Liver (tissue), 9 donors: ENCODE results near the gene ADORA2B. TPM values are rescaled to one million over a fixed set of nuclear protein-coding genes. Genes with fewer than 3 reads are reported as not detected.

ENCODE experiments used
- DNase-seq: peaks from one replicate; pipeline ENCODE4 v3.0.0-alpha.2; 2017; ENCODE audit warnings: low spot score
- H3K27ac ChIP-seq, 2 donors: one replicate each; pipeline ENCODE4 v1.7.0; 2013; ENCODE audit warnings: inconsistent platforms in 2 of 2, low read length in 2 of 2, control low read depth in 1 of 2, low read depth in 1 of 2, mild to moderate bottlenecking in 1 of 2
- H3K27me3 ChIP-seq, 4 donors: one replicate each; pipeline versions ENCODE4 v1.6.1 to v1.7.0; 2013; ENCODE audit warnings: low read length in 3 of 4, inconsistent platforms in 1 of 4, mild to moderate bottlenecking in 1 of 4, moderate library complexity in 1 of 4; ENCODE audit not compliant: control insufficient read depth in 4 of 4, insufficient read depth in 4 of 4
- H3K36me3 ChIP-seq, 4 donors: one replicate each; pipeline versions ENCODE4 v1.6.1 to v1.7.0; 2013; ENCODE audit warnings: low read length in 3 of 4, mild to moderate bottlenecking in 3 of 4, low read depth in 1 of 4, moderate library complexity in 1 of 4; ENCODE audit not compliant: control insufficient read depth in 4 of 4, insufficient read depth in 3 of 4
- H3K4me1 ChIP-seq, 4 donors: one replicate each; pipeline versions ENCODE4 v1.6.1 to v1.7.0; 2013; ENCODE audit warnings: low read length in 3 of 4, mild to moderate bottlenecking in 3 of 4, moderate library complexity in 1 of 4; ENCODE audit not compliant: control insufficient read depth in 4 of 4, insufficient read depth in 4 of 4
- H3K4me3 ChIP-seq, 3 donors: one replicate each; pipeline versions ENCODE4 v1.6.1 to v1.7.0; 2013; ENCODE audit warnings: low read length in 3 of 3, control low read depth in 1 of 3, low read depth in 1 of 3, mild to moderate bottlenecking in 1 of 3
- H3K9ac ChIP-seq, 2 donors: one replicate each; pipeline ENCODE4 v1.7.0; 2013; ENCODE audit warnings: low read length in 2 of 2, mild to moderate bottlenecking in 2 of 2, moderate library complexity in 2 of 2, control low read depth in 1 of 2, low read depth in 1 of 2
- H3K9me3 ChIP-seq, 4 donors: one replicate each; pipeline versions ENCODE4 v1.6.1 to v1.7.0; 2013; ENCODE audit warnings: low read length in 3 of 4; ENCODE audit not compliant: control insufficient read depth in 4 of 4
- EGR1 ChIP-seq, 2 donors: IDR thresholded peaks; 2 replicates each; pipeline ENCODE4 v1.6.1; 2016 to 2018; ENCODE audit warnings: antibody characterized with exemption in 2 of 2, low read depth in 2 of 2
- FOXA2 ChIP-seq: IDR thresholded peaks from 2 replicates; pipeline ENCODE4 v1.6.1; 2016; ENCODE audit warnings: antibody characterized with exemption
- GABPA ChIP-seq, 2 donors: IDR thresholded peaks in 1 of 2; conservative IDR thresholded peaks in 1 of 2; 2 replicates each; pipeline ENCODE4 v1.6.1; 2016; ENCODE audit warnings: antibody characterized with exemption in 2 of 2, mild to moderate bottlenecking in 1 of 2, moderate library complexity in 1 of 2
- HNF4A ChIP-seq, 2 donors: conservative IDR thresholded peaks; 2 replicates each; pipeline ENCODE4 v1.6.1; 2016; ENCODE audit warnings: antibody characterized with exemption in 2 of 2, mild to moderate bottlenecking in 2 of 2
- HNF4G ChIP-seq: IDR thresholded peaks from 2 replicates; pipeline ENCODE4 v1.6.1; 2016; ENCODE audit warnings: antibody characterized with exemption
- JUND ChIP-seq, 2 donors: IDR thresholded peaks; 2 replicates each; pipeline ENCODE4 v1.6.1; 2016; ENCODE audit warnings: antibody characterized with exemption in 2 of 2
- NR2F2 ChIP-seq: IDR thresholded peaks from 2 replicates; pipeline ENCODE4 v1.6.1; 2016; ENCODE audit warnings: antibody characterized with exemption
- RAD21 ChIP-seq, 2 donors: IDR thresholded peaks; 2 replicates each; pipeline ENCODE4 v1.6.1; 2016; ENCODE audit warnings: antibody characterized with exemption in 2 of 2, mild to moderate bottlenecking in 2 of 2
- SP1 ChIP-seq: IDR thresholded peaks from 2 replicates; pipeline ENCODE4 v1.6.1; 2018; ENCODE audit warnings: antibody characterized with exemption, mild to moderate bottlenecking
- WGBS: extraction: QIAGEN DNeasy Blood & Tissue Kit; methylation state at CpG from one replicate; pipeline ENCODE4 v1.1.7; 2013; 5-methylcytosine and 5-hydroxymethylcytosine counted together
- polyA plus RNA-seq, 2 donors: library from polyadenylated mRNA; stranded (reverse) in 1 of 2; unstranded in 1 of 2; fragments of 200-250 nt in 1 of 2; fragments of >200 nt in 1 of 2; fragmentation: Nextera tagmentation in 1 of 2; extraction: Ambion mirVana in 1 of 2; gene quantifications; one replicate each; pipeline versions ENCODE4 v1.2.1 to v1.2.3, GENCODE V29; 2013 to 2015
- total RNA-seq, 2 donors: library from RNA; depleted of rRNA; stranded (reverse); fragments of >200 nt; gene quantifications; one replicate each; pipeline ENCODE4 v1.2.3, GENCODE V29; 2014
- TF ChIP-seq, protein P1 (sequence below): IDR thresholded peaks from 2 replicates; pipeline ENCODE4 v1.6.1; 2016; ENCODE audit warnings: antibody characterized with exemption
- TF ChIP-seq, protein P2 (sequence below): IDR thresholded peaks from 2 replicates; pipeline ENCODE4 v1.6.1; 2016; ENCODE audit warnings: antibody characterized with exemption
- TF ChIP-seq, protein P3 (sequence below): fragments of 150-350 bp; IDR thresholded peaks from 2 replicates; pipeline ENCODE4 v1.5.1; 2017; ENCODE audit warnings: improper control_type of control experiment, low read depth, low read length; ENCODE audit not compliant: missing input control
- TF ChIP-seq, protein P4 (sequence below): IDR thresholded peaks from 2 replicates; pipeline ENCODE4 v1.6.1; 2016; ENCODE audit warnings: antibody characterized with exemption, mild to moderate bottlenecking
- donor health status: healthy.
- donor health status: healthy.
- donor health status: healthy.
- donor health status: healthy.
- donor health status: healthy.

The ADORA2B gene
- total and polyA plus RNA-seq, 4 donors: 0.24 to 3.3 (median 0.28) TPM

DNA sequence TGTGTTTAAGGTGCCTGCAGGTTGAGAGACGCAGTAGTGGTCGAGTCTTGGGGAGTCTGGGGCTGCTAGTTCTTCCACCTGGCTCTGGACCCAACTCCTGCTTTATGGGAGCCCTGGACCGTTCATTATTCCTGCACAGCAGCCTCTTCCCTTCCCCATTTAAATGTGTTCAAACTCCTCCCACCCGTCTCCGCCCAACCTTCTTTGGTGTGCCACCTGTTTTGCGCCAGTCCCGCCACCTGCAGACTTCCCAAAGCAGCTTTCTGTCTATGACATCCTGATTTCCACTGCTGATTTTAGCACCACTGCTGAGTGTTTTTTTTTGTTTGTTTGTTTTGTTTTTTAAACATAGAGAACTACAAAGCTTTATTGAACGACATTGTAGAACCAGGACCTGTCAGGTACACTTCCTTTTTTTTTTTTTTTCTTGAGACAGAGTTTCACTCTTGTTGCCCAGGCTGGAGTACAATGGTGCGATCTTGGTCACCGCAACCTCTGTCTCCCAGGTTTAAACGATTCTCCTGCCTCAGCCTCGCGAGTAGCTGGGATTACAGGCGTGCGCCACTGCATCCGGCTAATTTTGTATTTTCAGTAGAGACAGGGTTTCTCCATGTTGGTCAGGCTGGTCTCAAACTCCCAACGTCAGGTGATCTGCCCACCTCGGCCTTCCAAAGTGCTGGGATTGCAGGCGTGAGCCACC lies 12.8 kb downstream of the ADORA2B start (continued):
- TF ChIP-seq, protein P1, sequence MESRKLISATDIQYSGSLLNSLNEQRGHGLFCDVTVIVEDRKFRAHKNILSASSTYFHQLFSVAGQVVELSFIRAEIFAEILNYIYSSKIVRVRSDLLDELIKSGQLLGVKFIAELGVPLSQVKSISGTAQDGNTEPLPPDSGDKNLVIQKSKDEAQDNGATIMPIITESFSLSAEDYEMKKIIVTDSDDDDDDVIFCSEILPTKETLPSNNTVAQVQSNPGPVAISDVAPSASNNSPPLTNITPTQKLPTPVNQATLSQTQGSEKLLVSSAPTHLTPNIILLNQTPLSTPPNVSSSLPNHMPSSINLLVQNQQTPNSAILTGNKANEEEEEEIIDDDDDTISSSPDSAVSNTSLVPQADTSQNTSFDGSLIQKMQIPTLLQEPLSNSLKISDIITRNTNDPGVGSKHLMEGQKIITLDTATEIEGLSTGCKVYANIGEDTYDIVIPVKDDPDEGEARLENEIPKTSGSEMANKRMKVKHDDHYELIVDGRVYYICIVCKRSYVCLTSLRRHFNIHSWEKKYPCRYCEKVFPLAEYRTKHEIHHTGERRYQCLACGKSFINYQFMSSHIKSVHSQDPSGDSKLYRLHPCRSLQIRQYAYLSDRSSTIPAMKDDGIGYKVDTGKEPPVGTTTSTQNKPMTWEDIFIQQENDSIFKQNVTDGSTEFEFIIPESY: no peak
- no peak for TF ChIP-seq GABPA (IDR thresholded peaks at IDR 0.05 in 1 of 2, conservative IDR thresholded peaks at IDR 0.05 in 1 of 2)
- no peak for TF ChIP-seq JUND (IDR thresholded peaks at IDR 0.05)

DNA sequence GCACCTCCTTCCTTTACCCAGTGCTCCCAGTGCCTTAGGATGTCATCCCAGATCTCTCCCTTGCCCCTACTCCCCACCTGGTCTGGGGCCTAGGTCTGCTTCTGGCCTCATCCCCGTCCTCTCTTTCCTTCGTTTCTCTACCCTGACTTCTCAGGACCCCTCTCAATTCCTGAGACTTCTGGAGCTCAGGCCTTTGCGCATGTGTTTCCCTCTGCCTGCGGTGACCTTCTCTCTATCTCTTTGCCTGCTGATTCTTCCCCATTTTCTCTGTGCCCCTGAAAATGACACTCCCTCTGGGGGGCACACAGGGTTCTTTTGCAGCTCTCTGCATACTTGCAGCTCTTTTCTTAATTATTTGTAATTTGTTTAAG lies 13.5 kb downstream of the ADORA2B start:
- Histone ChIP-seq H3K27ac (no peak overlapping the region), H3K9ac (no peak overlapping the region), H3K36me3 (no peaks in the 10 kb centered on the region), H3K4me1 (no peaks in the 10 kb centered on the region), H3K9me3 (no peaks in the 10 kb centered on the region), H3K27me3 (no peaks in the 10 kb centered on the region), H3K4me3 (no peak overlapping the region)
- no peak for DNase-seq
- 85% methylated on average over 4 of the region's 4 CpGs for WGBS
- TF ChIP-seq HNF4A (conservative IDR thresholded peaks at IDR 0.05): no peak
- no peak for TF ChIP-seq HNF4G
- TF ChIP-seq, protein P2, sequence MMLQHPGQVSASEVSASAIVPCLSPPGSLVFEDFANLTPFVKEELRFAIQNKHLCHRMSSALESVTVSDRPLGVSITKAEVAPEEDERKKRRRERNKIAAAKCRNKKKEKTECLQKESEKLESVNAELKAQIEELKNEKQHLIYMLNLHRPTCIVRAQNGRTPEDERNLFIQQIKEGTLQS: no peak
- TF ChIP-seq, protein P3, sequence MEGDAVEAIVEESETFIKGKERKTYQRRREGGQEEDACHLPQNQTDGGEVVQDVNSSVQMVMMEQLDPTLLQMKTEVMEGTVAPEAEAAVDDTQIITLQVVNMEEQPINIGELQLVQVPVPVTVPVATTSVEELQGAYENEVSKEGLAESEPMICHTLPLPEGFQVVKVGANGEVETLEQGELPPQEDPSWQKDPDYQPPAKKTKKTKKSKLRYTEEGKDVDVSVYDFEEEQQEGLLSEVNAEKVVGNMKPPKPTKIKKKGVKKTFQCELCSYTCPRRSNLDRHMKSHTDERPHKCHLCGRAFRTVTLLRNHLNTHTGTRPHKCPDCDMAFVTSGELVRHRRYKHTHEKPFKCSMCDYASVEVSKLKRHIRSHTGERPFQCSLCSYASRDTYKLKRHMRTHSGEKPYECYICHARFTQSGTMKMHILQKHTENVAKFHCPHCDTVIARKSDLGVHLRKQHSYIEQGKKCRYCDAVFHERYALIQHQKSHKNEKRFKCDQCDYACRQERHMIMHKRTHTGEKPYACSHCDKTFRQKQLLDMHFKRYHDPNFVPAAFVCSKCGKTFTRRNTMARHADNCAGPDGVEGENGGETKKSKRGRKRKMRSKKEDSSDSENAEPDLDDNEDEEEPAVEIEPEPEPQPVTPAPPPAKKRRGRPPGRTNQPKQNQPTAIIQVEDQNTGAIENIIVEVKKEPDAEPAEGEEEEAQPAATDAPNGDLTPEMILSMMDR: no peak
- no peak for TF ChIP-seq FOXA2
- TF ChIP-seq, protein P4, sequence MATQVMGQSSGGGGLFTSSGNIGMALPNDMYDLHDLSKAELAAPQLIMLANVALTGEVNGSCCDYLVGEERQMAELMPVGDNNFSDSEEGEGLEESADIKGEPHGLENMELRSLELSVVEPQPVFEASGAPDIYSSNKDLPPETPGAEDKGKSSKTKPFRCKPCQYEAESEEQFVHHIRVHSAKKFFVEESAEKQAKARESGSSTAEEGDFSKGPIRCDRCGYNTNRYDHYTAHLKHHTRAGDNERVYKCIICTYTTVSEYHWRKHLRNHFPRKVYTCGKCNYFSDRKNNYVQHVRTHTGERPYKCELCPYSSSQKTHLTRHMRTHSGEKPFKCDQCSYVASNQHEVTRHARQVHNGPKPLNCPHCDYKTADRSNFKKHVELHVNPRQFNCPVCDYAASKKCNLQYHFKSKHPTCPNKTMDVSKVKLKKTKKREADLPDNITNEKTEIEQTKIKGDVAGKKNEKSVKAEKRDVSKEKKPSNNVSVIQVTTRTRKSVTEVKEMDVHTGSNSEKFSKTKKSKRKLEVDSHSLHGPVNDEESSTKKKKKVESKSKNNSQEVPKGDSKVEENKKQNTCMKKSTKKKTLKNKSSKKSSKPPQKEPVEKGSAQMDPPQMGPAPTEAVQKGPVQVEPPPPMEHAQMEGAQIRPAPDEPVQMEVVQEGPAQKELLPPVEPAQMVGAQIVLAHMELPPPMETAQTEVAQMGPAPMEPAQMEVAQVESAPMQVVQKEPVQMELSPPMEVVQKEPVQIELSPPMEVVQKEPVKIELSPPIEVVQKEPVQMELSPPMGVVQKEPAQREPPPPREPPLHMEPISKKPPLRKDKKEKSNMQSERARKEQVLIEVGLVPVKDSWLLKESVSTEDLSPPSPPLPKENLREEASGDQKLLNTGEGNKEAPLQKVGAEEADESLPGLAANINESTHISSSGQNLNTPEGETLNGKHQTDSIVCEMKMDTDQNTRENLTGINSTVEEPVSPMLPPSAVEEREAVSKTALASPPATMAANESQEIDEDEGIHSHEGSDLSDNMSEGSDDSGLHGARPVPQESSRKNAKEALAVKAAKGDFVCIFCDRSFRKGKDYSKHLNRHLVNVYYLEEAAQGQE: no peak
- no peak for TF ChIP-seq GABPA (IDR thresholded peaks at IDR 0.05 in 1 of 2, conservative IDR thresholded peaks at IDR 0.05 in 1 of 2)
- TF ChIP-seq EGR1 (IDR thresholded peaks at IDR 0.05; ENCODE audit: low read depth in 2 of 2): no peak
- no peak for TF ChIP-seq RAD21 (IDR thresholded peaks at IDR 0.05)
- TF ChIP-seq SP1: no peak
- TF ChIP-seq NR2F2: no peak
